ENCODE data around the gene SNUPN. TPM values are rescaled to one million over a fixed set of nuclear protein-coding genes. Genes with fewer than 3 reads are reported as not detected.

The SNUPN gene
- polyA plus RNA-seq, 1 donor (not counting 4 experiments of a cell fraction or from before 2014, with no cell fraction given): 24.9 TPM

DNA sequence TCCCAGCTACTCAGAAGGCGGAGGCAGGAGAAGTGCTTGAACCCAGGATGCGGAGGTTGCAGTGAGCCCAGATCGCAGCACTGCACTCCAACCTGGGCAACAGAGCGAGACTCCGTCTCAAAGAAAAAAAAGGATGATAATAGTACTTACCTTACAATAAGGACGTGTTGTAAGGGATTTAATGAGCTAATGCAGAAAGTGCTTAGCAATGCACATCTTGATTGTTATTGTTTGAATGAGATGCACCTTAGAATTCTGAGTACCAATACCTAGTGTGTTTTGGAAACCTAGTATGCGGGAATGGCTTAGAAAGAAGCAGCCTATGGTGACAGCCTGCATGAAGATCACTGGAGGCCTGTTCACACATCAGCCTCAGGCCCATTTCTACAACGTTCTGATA lies 19.5 kb downstream of the SNUPN start:
- peaks cover 22 to 29% of the 10 kb centered on the region in 2 experiments for H3K36me3 ChIP-seq (ENCODE audit: control insufficient read depth in 2 of 2, extremely low read depth in 1 of 2, insufficient read depth in 2 of 2, low read length in 2 of 2)
- no peak for FAIRE-seq
- H3K4me2 ChIP-seq (ENCODE audit: control insufficient read depth, extremely low read depth, insufficient read depth, low read depth, low read length): no peak overlapping the region

GRCh38 chr15:75599401-75599800 lies 26.1 kb downstream of the SNUPN start:
- H2AFZ ChIP-seq (ENCODE audit: control insufficient read depth, low read length): no peak overlapping the region
- no peaks in the 10 kb centered on the region for H3K4me1 ChIP-seq (ENCODE audit: control insufficient read depth, extremely low read depth, insufficient read depth, low read length)
- H3K9me3 ChIP-seq (ENCODE audit: control insufficient read depth, low read depth, low read length): no peaks in the 10 kb centered on the region
- no peak overlapping the region for H3K4me2 ChIP-seq (ENCODE audit: control insufficient read depth, extremely low read depth, insufficient read depth, low read depth, low read length)
- dilution Hi-C loops (cut with MboI; ENCODE audit: extremely low pct_ligation_motif_present, low sequenced_read_pairs): no loop called here
- TF ChIP-seq, protein P1, sequence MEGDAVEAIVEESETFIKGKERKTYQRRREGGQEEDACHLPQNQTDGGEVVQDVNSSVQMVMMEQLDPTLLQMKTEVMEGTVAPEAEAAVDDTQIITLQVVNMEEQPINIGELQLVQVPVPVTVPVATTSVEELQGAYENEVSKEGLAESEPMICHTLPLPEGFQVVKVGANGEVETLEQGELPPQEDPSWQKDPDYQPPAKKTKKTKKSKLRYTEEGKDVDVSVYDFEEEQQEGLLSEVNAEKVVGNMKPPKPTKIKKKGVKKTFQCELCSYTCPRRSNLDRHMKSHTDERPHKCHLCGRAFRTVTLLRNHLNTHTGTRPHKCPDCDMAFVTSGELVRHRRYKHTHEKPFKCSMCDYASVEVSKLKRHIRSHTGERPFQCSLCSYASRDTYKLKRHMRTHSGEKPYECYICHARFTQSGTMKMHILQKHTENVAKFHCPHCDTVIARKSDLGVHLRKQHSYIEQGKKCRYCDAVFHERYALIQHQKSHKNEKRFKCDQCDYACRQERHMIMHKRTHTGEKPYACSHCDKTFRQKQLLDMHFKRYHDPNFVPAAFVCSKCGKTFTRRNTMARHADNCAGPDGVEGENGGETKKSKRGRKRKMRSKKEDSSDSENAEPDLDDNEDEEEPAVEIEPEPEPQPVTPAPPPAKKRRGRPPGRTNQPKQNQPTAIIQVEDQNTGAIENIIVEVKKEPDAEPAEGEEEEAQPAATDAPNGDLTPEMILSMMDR (optimal IDR thresholded peaks at IDR 0.05 in 1 of 3, IDR thresholded peaks at IDR 0.05 in 1 of 3, conservative IDR thresholded peaks at IDR 0.05 in 1 of 3; ENCODE audit: extremely low read depth in 1 of 3, insufficient read depth in 2 of 3, low read length in 3 of 3): no peak
- no peak for TF ChIP-seq EZH2 (IDR thresholded peaks at IDR 0.05; ENCODE audit: low read length)
- H3K4me3 ChIP-seq (ENCODE audit: control insufficient read depth in 2 of 3, extremely low read depth in 1 of 3, insufficient read depth in 2 of 3, low read depth in 1 of 3, low read length in 3 of 3): no peak overlapping the region
- DNase-seq (ENCODE audit: low read depth, low spot score) (no peak), FAIRE-seq (no peak)
- no peaks in the 10 kb centered on the region for H3K9me1 ChIP-seq (ENCODE audit: control insufficient read depth, extremely low read depth, insufficient read depth, low read length)
- H4K20me1 ChIP-seq (ENCODE audit: control insufficient read depth, extremely low read depth, insufficient read depth, low read length): no peaks in the 10 kb centered on the region
- peaks cover 14 to 27% of the 10 kb centered on the region in 2 experiments for H3K36me3 ChIP-seq (ENCODE audit: control insufficient read depth in 2 of 2, extremely low read depth in 1 of 2, insufficient read depth in 2 of 2, low read length in 2 of 2)
- no peak overlapping the region for H3K27ac ChIP-seq (ENCODE audit: control insufficient read depth, insufficient read depth, low read length)
- H3K27me3 ChIP-seq (ENCODE audit: control insufficient read depth, extremely low read depth, insufficient read depth, low read length): no peaks in the 10 kb centered on the region
- no peaks in the 10 kb centered on the region for H3K79me2 ChIP-seq (ENCODE audit: control insufficient read depth, insufficient read depth, low read length)
- H3K9ac ChIP-seq (ENCODE audit: control insufficient read depth, extremely low read depth, insufficient read depth, low read length): no peak overlapping the region

More for the DNA sequence above, 19.5 kb downstream of the SNUPN start:
- TF ChIP-seq EZH2 (IDR thresholded peaks at IDR 0.05; ENCODE audit: low read length): no peak
- H3K9me1 ChIP-seq (ENCODE audit: control insufficient read depth, extremely low read depth, insufficient read depth, low read length): no peaks in the 10 kb centered on the region
- H4K20me1 ChIP-seq (ENCODE audit: control insufficient read depth, extremely low read depth, insufficient read depth, low read length): no peaks in the 10 kb centered on the region
- no peak overlapping the region for H3K4me3 ChIP-seq (ENCODE audit: control insufficient read depth in 2 of 3, extremely low read depth in 1 of 3, insufficient read depth in 2 of 3, low read depth in 1 of 3, low read length in 3 of 3)
- no peak for DNase-seq (ENCODE audit: low read depth, low spot score)
- dilution Hi-C loops (cut with MboI; ENCODE audit: extremely low pct_ligation_motif_present, low sequenced_read_pairs): no loop called here
- no peak overlapping the region for H2AFZ ChIP-seq (ENCODE audit: control insufficient read depth, low read length)
- H3K9me3 ChIP-seq (ENCODE audit: control insufficient read depth, low read depth, low read length): no peaks in the 10 kb centered on the region
- no peaks in the 10 kb centered on the region for H3K27me3 ChIP-seq (ENCODE audit: control insufficient read depth, extremely low read depth, insufficient read depth, low read length)
- H3K27ac ChIP-seq (ENCODE audit: control insufficient read depth, insufficient read depth, low read length): no peak overlapping the region
- H3K79me2 ChIP-seq (ENCODE audit: control insufficient read depth, insufficient read depth, low read length): no peaks in the 10 kb centered on the region
- H3K9ac ChIP-seq (ENCODE audit: control insufficient read depth, extremely low read depth, insufficient read depth, low read length): no peak overlapping the region
- no peaks in the 10 kb centered on the region for H3K4me1 ChIP-seq (ENCODE audit: control insufficient read depth, extremely low read depth, insufficient read depth, low read length)

- no peak for FAIRE-seq
- peaks cover 15 to 27% of the 10 kb centered on the region in 2 experiments for H3K36me3 ChIP-seq (ENCODE audit: control insufficient read depth in 2 of 2, extremely low read depth in 1 of 2, insufficient read depth in 2 of 2, low read length in 2 of 2)
- no peak overlapping the region for H2AFZ ChIP-seq (ENCODE audit: control insufficient read depth, low read length)
- H3K9ac ChIP-seq (ENCODE audit: control insufficient read depth, extremely low read depth, insufficient read depth, low read length): no peak overlapping the region
- dilution Hi-C loops (cut with MboI; ENCODE audit: extremely low pct_ligation_motif_present, low sequenced_read_pairs): no loop called here
- H3K27ac ChIP-seq (ENCODE audit: control insufficient read depth, insufficient read depth, low read length): no peak overlapping the region
- no peak overlapping the region for H3K4me3 ChIP-seq (ENCODE audit: control insufficient read depth in 2 of 3, extremely low read depth in 1 of 3, insufficient read depth in 2 of 3, low read depth in 1 of 3, low read length in 3 of 3)
- H3K4me2 ChIP-seq (ENCODE audit: control insufficient read depth, extremely low read depth, insufficient read depth, low read depth, low read length): no peak overlapping the region
- TF ChIP-seq, protein P1 (optimal IDR thresholded peaks at IDR 0.05 in 1 of 3, IDR thresholded peaks at IDR 0.05 in 1 of 3, conservative IDR thresholded peaks at IDR 0.05 in 1 of 3; ENCODE audit: extremely low read depth in 1 of 3, insufficient read depth in 2 of 3, low read length in 3 of 3): no peak
- TF ChIP-seq EZH2 (IDR thresholded peaks at IDR 0.05; ENCODE audit: low read length): no peak
- no peaks in the 10 kb centered on the region for H3K79me2 ChIP-seq (ENCODE audit: control insufficient read depth, insufficient read depth, low read length)
- H3K9me3 ChIP-seq (ENCODE audit: control insufficient read depth, low read depth, low read length): no peaks in the 10 kb centered on the region
- DNase-seq (ENCODE audit: low read depth, low spot score): no peak
- H4K20me1 ChIP-seq (ENCODE audit: control insufficient read depth, extremely low read depth, insufficient read depth, low read length): no peaks in the 10 kb centered on the region
- H3K27me3 ChIP-seq (ENCODE audit: control insufficient read depth, extremely low read depth, insufficient read depth, low read length): no peaks in the 10 kb centered on the region
- no peaks in the 10 kb centered on the region for H3K9me1 ChIP-seq (ENCODE audit: control insufficient read depth, extremely low read depth, insufficient read depth, low read length)
- no peaks in the 10 kb centered on the region for H3K4me1 ChIP-seq (ENCODE audit: control insufficient read depth, extremely low read depth, insufficient read depth, low read length)
Measured at GRCh38 chr15:75598361-75598760, 27.2 kb downstream of the SNUPN start.
